ENCODE measurements around the gene ANO10.
"Not testable (repeated sequence)": the region's sequence is repeated elsewhere in the genome, so short reads cannot be mapped to it uniquely, and the experiment has no call there.

Gene ANO10

DNA sequence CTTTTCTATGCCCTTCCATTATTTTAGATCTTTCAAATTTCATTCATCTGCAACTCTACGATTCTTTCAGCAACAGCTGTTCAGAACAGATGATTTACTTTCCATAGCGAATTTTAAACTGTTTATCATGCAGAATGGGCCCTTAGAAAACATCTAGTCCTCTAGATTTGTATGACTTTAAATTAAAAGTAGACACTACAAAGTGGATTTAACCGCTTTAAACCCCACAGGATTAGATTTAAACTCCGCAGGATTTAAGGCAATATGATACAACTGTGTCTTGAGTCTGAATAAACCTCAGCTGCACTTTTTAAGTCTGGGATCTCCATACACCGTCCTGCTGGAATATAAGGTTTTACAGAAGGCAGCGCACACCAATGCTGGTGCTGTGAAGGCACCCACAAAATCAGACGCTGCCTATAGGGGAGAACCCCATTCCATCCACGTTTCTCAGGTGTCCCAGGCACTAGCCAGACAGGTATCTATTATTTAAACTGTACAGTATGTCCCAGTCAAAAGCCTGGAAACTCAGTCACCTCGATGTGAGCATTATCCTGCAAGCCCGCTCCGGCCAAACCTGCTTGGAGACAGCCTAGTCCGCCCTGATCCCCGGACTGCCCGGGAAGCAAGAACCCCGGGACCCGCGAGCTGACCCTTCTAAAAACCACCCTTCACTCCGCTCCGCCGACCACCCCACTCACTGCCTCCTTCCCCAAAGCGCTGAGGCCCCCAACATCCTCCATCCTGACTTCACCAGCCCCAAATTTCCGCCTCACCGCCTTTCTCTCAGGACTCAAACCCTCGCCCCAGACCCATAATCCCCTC, 768 bp downstream of the ANO10 start:
- peak overlapping the region; percentile 72 for H3K9ac ChIP-seq (ENCODE audit: low read length)

DNA sequence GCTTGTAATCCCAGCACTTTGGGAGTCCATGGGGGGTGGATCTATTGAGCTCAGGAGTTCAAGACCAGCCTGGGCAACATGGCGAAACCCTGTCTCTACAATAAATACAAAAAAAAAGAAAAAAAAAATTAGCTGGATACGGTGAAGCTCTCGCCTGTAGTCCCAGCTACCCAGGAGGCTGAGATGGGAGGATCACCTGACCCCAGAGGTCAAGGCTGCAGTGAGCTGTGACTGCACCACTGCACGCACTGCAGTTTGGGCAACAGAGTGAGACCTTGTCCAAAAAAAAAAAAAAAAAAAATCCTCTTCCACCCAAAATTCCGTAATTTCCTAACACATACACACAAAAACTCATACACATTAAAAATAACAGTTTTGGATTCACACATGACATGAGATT, 2.2 kb downstream of the ANO10 start:
- no peak overlapping the region for H3K4me3 ChIP-seq (ENCODE audit: low read depth in 1 of 2, low read length in 2 of 2)
- no peaks in the 10 kb centered on the region for H3K36me3 ChIP-seq (ENCODE audit: insufficient read depth, low read length)
- peaks cover 7% of the 10 kb centered on the region for H3K4me1 ChIP-seq (ENCODE audit: insufficient read depth, low read length)
- no peak overlapping the region for H3K9ac ChIP-seq (ENCODE audit: low read length)
- no peak overlapping the region for H3K27ac ChIP-seq (ENCODE audit: low read depth, low read length)
- H3K27me3 ChIP-seq (ENCODE audit: control insufficient read depth in 1 of 2, insufficient read depth in 2 of 2, low read length in 2 of 2), result no peaks in the 10 kb centered on the region
- H3K9me3 ChIP-seq (ENCODE audit: low read length), result no peaks in the 10 kb centered on the region

More for the DNA sequence above, 768 bp downstream of the ANO10 start:
- Histone ChIP-seq H3K9me3 (ENCODE audit: low read length) (no peaks in the 10 kb centered on the region), H3K36me3 (ENCODE audit: insufficient read depth, low read length) (no peaks in the 10 kb centered on the region), H3K4me1 (ENCODE audit: insufficient read depth, low read length) (peaks cover 7% of the 10 kb centered on the region), H3K27ac (ENCODE audit: low read depth, low read length) (peak overlapping the region; percentile 53), H3K4me3 (ENCODE audit: low read depth in 1 of 2, low read length in 2 of 2) (peak overlapping the region; percentile 71 to 83), H3K27me3 (ENCODE audit: control insufficient read depth in 1 of 2, insufficient read depth in 2 of 2, low read length in 2 of 2) (no peaks in the 10 kb centered on the region)

- Histone ChIP-seq H3K27me3 (ENCODE audit: control insufficient read depth in 1 of 2, insufficient read depth in 2 of 2, low read length in 2 of 2) (no peaks in the 10 kb centered on the region), H3K9me3 (ENCODE audit: low read length) (no peaks in the 10 kb centered on the region), H3K4me3 (ENCODE audit: low read depth in 1 of 2, low read length in 2 of 2) (no peak overlapping the region), H3K36me3 (ENCODE audit: insufficient read depth, low read length) (no peaks in the 10 kb centered on the region), H3K4me1 (ENCODE audit: insufficient read depth, low read length) (peaks cover 7% of the 10 kb centered on the region), H3K27ac (ENCODE audit: low read depth, low read length) (no peak overlapping the region), H3K9ac (ENCODE audit: low read length) (no peak overlapping the region)
Observed at GRCh38 chr3:43618142-43618541, 3.7 kb downstream of the ANO10 start.

- H3K4me3 ChIP-seq (ENCODE audit: low read depth in 1 of 2, low read length in 2 of 2), result no peak overlapping the region
- H3K9ac ChIP-seq (ENCODE audit: low read length), result no peak overlapping the region
- H3K4me1 ChIP-seq (ENCODE audit: insufficient read depth, low read length), result peaks cover 5% of the 10 kb centered on the region
- H3K9me3 ChIP-seq (ENCODE audit: low read length), result no peaks in the 10 kb centered on the region
- no peak overlapping the region for H3K27ac ChIP-seq (ENCODE audit: low read depth, low read length)
- no peaks in the 10 kb centered on the region for H3K36me3 ChIP-seq (ENCODE audit: insufficient read depth, low read length)
- H3K27me3 ChIP-seq (ENCODE audit: control insufficient read depth in 1 of 2, insufficient read depth in 2 of 2, low read length in 2 of 2), result no peaks in the 10 kb centered on the region
Observed at GRCh38 chr3:43616034-43616433, 5.8 kb downstream of the ANO10 start.

DNA sequence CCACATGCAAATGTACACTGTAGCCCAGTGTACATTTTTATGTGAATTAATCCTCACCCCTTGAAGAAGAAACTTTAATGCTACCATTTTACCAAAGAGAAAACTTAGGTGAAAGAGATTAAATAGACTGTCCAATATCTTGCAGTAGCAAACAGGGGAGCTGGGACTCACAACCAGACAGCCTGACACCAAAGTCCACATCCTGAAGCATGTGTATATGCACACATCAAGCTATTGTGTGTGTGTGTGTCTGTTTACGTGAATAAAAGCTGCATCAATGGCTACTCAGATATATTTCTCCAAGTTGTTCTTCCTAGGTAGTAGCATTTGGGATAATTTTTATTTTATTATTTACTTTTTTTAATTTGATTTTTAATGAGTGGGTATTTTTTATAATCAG, 6.7 kb downstream of the ANO10 start:
- Histone ChIP-seq H3K27me3 (ENCODE audit: control insufficient read depth in 1 of 2, insufficient read depth in 2 of 2, low read length in 2 of 2) (no peaks in the 10 kb centered on the region), H3K9me3 (ENCODE audit: low read length) (no peaks in the 10 kb centered on the region), H3K4me1 (ENCODE audit: insufficient read depth, low read length) (no peaks in the 10 kb centered on the region), H3K27ac (ENCODE audit: low read depth, low read length) (no peak overlapping the region), H3K4me3 (ENCODE audit: low read depth in 1 of 2, low read length in 2 of 2) (no peak overlapping the region), H3K9ac (ENCODE audit: low read length) (no peak overlapping the region), H3K36me3 (ENCODE audit: insufficient read depth, low read length) (no peaks in the 10 kb centered on the region)

- Histone ChIP-seq H3K4me1 (ENCODE audit: insufficient read depth, low read length) (no peaks in the 10 kb centered on the region), H3K9ac (ENCODE audit: low read length) (no peak overlapping the region), H3K27me3 (ENCODE audit: control insufficient read depth in 1 of 2, insufficient read depth in 2 of 2, low read length in 2 of 2) (no peaks in the 10 kb centered on the region), H3K36me3 (ENCODE audit: insufficient read depth, low read length) (no peaks in the 10 kb centered on the region), H3K27ac (ENCODE audit: low read depth, low read length) (no peak overlapping the region), H3K9me3 (ENCODE audit: low read length) (no peaks in the 10 kb centered on the region), H3K4me3 (ENCODE audit: low read depth in 1 of 2, low read length in 2 of 2) (no peak overlapping the region)
Observed at GRCh38 chr3:43613976-43614375, 7.8 kb downstream of the ANO10 start.

- Histone ChIP-seq H3K9ac (ENCODE audit: low read length) (no peak overlapping the region), H3K27me3 (ENCODE audit: control insufficient read depth in 1 of 2, insufficient read depth in 2 of 2, low read length in 2 of 2) (no peaks in the 10 kb centered on the region)
Observed at GRCh38 chr3:43612419-43612818, 9.4 kb downstream of the ANO10 start.

DNA sequence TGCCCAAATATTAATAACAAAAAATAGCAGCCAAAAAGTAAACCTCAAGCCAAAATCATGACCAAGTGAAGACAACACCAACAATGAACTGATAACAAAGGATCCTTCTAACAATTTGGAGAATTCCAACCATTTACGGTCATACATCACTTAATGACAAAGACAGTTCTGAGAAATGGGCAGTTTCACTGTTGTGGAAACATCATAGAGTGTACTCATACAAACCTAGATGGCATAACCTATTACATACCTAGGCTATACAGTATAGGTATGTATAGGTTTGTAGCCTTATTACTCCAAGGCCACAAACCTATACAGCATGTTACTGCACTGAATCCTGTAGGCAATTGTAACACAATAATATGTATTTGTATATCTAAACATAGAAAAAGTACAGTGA, 12.4 kb downstream of the ANO10 start:
- Histone ChIP-seq H3K27ac (ENCODE audit: low read depth, low read length) (no peak overlapping the region), H3K9me3 (ENCODE audit: low read length) (no peaks in the 10 kb centered on the region), H3K4me1 (ENCODE audit: insufficient read depth, low read length) (no peaks in the 10 kb centered on the region), H3K4me3 (ENCODE audit: low read depth in 1 of 2, low read length in 2 of 2) (no peak overlapping the region), H3K9ac (ENCODE audit: low read length) (no peak overlapping the region), H3K36me3 (ENCODE audit: insufficient read depth, low read length) (peaks cover 6% of the 10 kb centered on the region), H3K27me3 (ENCODE audit: control insufficient read depth in 1 of 2, insufficient read depth in 2 of 2, low read length in 2 of 2) (no peaks in the 10 kb centered on the region)

More at GRCh38 chr3:43612419-43612818, 9.4 kb downstream of the ANO10 start:
- H3K27ac ChIP-seq (ENCODE audit: low read depth, low read length), result no peak overlapping the region
- no peak overlapping the region for H3K4me3 ChIP-seq (ENCODE audit: low read depth in 1 of 2, low read length in 2 of 2)
- no peaks in the 10 kb centered on the region for H3K9me3 ChIP-seq (ENCODE audit: low read length)
- no peaks in the 10 kb centered on the region for H3K4me1 ChIP-seq (ENCODE audit: insufficient read depth, low read length)
- no peaks in the 10 kb centered on the region for H3K36me3 ChIP-seq (ENCODE audit: insufficient read depth, low read length)

DNA sequence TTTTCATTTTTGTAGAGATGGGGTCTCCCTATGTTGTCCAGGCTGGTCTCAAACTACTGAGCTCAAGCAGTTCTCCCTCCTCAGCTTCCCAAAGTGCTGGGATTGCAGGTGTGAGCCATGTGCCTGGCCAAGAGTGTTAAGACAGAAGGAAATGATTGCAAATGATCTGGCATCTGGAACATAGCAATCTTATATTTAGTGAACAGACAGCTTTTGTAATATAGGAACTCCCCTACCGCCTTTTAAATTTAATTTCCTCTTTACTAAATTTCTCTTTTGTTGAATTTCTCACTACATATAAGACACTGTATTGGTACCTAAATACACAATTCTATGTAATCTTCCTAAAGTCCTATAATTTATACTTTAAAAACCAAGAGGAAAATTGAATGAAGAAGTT, 13.1 kb downstream of the ANO10 start:
- H3K27ac ChIP-seq (ENCODE audit: low read depth, low read length), result no peak overlapping the region

DNA sequence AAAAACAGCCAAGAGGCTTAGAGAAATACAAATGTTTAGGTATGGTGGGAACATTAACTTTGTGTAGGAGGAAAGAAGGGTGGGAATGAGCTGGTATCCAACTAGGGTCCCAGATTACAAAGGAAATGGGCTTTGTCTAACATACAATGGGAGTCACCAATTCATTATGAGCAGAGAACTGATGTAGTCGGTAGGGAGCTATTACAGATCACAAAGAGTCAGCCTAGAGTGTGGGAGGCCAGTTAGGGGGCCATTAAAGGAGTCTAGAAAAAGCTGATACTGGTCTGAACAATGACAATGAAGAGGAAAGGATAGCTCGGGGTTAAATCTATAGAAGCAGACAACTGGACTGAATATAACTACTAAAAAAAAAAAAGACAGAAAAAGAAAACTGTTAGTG, 15.5 kb downstream of the ANO10 start:
- H3K27me3 ChIP-seq (ENCODE audit: control insufficient read depth in 1 of 2, insufficient read depth in 2 of 2, low read length in 2 of 2), result no peaks in the 10 kb centered on the region
- peaks cover 6% of the 10 kb centered on the region for H3K36me3 ChIP-seq (ENCODE audit: insufficient read depth, low read length)
- H3K27ac ChIP-seq (ENCODE audit: low read depth, low read length), result no peak overlapping the region
- H3K4me1 ChIP-seq (ENCODE audit: insufficient read depth, low read length), result no peaks in the 10 kb centered on the region
- H3K9ac ChIP-seq (ENCODE audit: low read length), result no peak overlapping the region
- H3K9me3 ChIP-seq (ENCODE audit: low read length), result no peaks in the 10 kb centered on the region
- H3K4me3 ChIP-seq (ENCODE audit: low read depth in 1 of 2, low read length in 2 of 2), result no peak overlapping the region

More for the DNA sequence above, 13.1 kb downstream of the ANO10 start:
- H3K9me3 ChIP-seq (ENCODE audit: low read length), result no peaks in the 10 kb centered on the region
- H3K4me3 ChIP-seq (ENCODE audit: low read depth in 1 of 2, low read length in 2 of 2), result no peak overlapping the region
- H3K9ac ChIP-seq (ENCODE audit: low read length), result no peak overlapping the region
- no peaks in the 10 kb centered on the region for H3K27me3 ChIP-seq (ENCODE audit: control insufficient read depth in 1 of 2, insufficient read depth in 2 of 2, low read length in 2 of 2)
- H3K36me3 ChIP-seq (ENCODE audit: insufficient read depth, low read length), result peaks cover 6% of the 10 kb centered on the region
- H3K4me1 ChIP-seq (ENCODE audit: insufficient read depth, low read length), result no peaks in the 10 kb centered on the region

DNA sequence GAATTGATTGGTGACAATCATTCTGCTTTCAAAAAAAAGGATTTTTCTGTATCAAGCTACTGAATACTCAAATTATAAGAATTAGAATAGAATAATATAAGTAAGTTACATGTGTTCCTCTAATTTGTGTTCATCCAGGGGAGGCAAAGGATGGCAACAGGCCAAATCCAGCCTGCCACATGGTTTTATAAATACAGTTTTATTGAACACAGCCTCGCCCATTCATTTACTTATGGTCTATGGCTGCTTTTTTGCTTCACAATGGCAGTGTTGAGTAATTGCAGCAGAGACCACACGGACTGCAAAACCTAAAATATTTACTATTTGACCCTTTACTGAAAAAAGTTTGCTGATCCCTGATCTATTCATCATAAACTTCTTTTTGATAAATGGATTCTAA, 21.9 kb downstream of the ANO10 start:
- H3K36me3 ChIP-seq (ENCODE audit: insufficient read depth, low read length); H3K4me3 ChIP-seq (ENCODE audit: low read depth in 1 of 2, low read length in 2 of 2); H3K27ac ChIP-seq (ENCODE audit: low read depth, low read length); H3K4me1 ChIP-seq (ENCODE audit: insufficient read depth, low read length); H3K9ac ChIP-seq (ENCODE audit: low read length); H3K27me3 ChIP-seq (ENCODE audit: control insufficient read depth in 1 of 2, insufficient read depth in 2 of 2, low read length in 2 of 2); H3K9me3 ChIP-seq (ENCODE audit: low read length): not testable (repeated sequence)

GRCh38 chr3:43597961-43598360, 23.9 kb downstream of the ANO10 start:
- no peak overlapping the region for H3K27ac ChIP-seq (ENCODE audit: low read depth, low read length)
- no peak overlapping the region for H3K4me3 ChIP-seq (ENCODE audit: low read depth in 1 of 2, low read length in 2 of 2)
- H3K27me3 ChIP-seq (ENCODE audit: control insufficient read depth in 1 of 2, insufficient read depth in 2 of 2, low read length in 2 of 2), result no peaks in the 10 kb centered on the region
- no peak overlapping the region for H3K9ac ChIP-seq (ENCODE audit: low read length)
- no peaks in the 10 kb centered on the region for H3K36me3 ChIP-seq (ENCODE audit: insufficient read depth, low read length)
- H3K9me3 ChIP-seq (ENCODE audit: low read length), result no peaks in the 10 kb centered on the region
- no peaks in the 10 kb centered on the region for H3K4me1 ChIP-seq (ENCODE audit: insufficient read depth, low read length)
